ENCODE results near the gene PHF2. TPM values are rescaled to one million over a fixed set of nuclear protein-coding genes. Genes with fewer than 3 reads are reported as not detected.

Gene PHF2
- total RNA-seq, 2 experiments from 2014 or later: 20.6 to 23.7 TPM

DNA sequence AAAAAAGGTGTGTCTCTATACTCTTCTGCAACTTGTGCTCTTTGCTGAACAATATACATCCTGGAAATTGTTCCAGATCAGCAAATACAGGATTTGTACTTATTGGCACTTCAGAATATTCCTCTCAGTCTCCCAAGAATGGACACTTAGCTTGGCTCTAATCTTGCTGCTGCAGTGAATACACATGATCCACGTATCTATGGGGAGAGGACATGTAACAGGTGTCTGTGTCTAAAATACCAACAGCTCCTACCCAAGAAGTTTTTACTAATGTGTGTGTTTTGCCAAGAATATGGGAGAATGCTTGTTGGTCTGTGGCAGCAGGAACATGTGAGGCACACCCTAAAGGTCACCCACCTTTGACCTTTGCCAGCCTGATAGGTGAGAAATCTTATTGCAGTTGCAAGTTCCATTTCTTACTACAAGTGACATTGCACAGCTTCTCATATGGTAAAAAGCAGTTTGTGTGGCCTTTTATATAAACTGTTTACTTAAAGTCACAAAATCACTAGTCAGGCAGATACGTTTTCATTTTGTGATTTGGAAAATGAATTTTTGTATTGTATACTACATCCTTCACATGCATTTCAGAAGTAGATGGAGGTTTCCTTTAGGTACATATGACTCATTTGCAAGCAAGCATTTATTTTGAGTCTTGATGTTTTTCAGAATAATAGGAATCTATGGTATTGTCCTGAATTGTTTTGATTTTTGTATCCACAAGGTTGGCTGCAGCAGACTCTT lies 35.8 kb downstream of the PHF2 start:
- Histone ChIP-seq H3K4me2 (ENCODE audit: low read length) (no peak overlapping the region), H2AFZ (ENCODE audit: low read length) (no peak overlapping the region), H3K4me1 (ENCODE audit: insufficient read depth, low read length, poor library complexity, severe bottlenecking) (peaks cover 5% of the 10 kb centered on the region), H3K9me2 (ENCODE audit: insufficient read depth, low read length) (no peaks in the 10 kb centered on the region), H3K4me3 (ENCODE audit: low read depth, low read length, poor library complexity, severe bottlenecking) (no peak overlapping the region), H3K27ac (ENCODE audit: low read depth, low read length, poor library complexity, severe bottlenecking) (no peak overlapping the region), H4K20me1 (ENCODE audit: insufficient read depth, low read length) (no peaks in the 10 kb centered on the region), H3K79me2 (ENCODE audit: insufficient read depth, low read depth, low read length) (no peaks in the 10 kb centered on the region), H3K9me3 (ENCODE audit: low read length) (peaks cover 15% of the 10 kb centered on the region; the same call in 1 of the 2 replicates), H3K36me3 (ENCODE audit: insufficient read depth, low read length) (no peaks in the 10 kb centered on the region)
- ChIA-PET POLR2A (no interaction called here), CTCF (ENCODE audit: unreplicated experiment) (no interaction called here)
- TF ChIP-seq EZH2phosphoT487 (IDR thresholded peaks at IDR 0.05; ENCODE audit: borderline replicate concordance, low read depth, low read length): no peak
- TF ChIP-seq, protein P1, sequence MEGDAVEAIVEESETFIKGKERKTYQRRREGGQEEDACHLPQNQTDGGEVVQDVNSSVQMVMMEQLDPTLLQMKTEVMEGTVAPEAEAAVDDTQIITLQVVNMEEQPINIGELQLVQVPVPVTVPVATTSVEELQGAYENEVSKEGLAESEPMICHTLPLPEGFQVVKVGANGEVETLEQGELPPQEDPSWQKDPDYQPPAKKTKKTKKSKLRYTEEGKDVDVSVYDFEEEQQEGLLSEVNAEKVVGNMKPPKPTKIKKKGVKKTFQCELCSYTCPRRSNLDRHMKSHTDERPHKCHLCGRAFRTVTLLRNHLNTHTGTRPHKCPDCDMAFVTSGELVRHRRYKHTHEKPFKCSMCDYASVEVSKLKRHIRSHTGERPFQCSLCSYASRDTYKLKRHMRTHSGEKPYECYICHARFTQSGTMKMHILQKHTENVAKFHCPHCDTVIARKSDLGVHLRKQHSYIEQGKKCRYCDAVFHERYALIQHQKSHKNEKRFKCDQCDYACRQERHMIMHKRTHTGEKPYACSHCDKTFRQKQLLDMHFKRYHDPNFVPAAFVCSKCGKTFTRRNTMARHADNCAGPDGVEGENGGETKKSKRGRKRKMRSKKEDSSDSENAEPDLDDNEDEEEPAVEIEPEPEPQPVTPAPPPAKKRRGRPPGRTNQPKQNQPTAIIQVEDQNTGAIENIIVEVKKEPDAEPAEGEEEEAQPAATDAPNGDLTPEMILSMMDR (conservative IDR thresholded peaks at IDR 0.05; ENCODE audit: low read length): no peak
- intact Hi-C loops (cut with micrococcal nuclease; ENCODE audit: unreplicated experiment): no loop called here
- no TSS peak for BruUV-seq (replicated peaks)
- DNase-seq (ENCODE audit: low spot score): no peak

DNA sequence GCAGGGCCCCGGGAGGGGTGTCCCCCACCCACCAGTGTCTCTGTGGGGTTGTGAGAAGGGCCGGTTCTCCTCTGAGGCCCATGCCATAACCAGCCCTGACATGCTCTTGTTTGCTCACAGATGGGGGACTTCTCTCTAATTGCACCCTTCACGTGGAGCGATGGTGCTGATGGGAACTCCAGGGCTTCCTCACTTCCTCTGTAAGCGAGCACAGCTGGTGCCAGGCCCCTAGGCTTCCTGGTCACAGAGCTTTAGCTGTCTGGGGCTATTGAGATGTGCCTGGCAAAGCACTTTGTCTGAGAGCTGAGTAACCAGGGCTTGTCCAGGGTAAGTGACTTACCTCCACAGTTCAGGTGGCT lies 36.4 kb downstream of the PHF2 start:
- DNase-seq (ENCODE audit: low spot score): peak; percentile 25
- no TSS peak for BruUV-seq (replicated peaks)
- Histone ChIP-seq H3K4me3 (ENCODE audit: low read depth, low read length, poor library complexity, severe bottlenecking) (no peak overlapping the region), H3K27ac (ENCODE audit: low read depth, low read length, poor library complexity, severe bottlenecking) (no peak overlapping the region), H3K9me3 (ENCODE audit: low read length) (peaks cover 15% of the 10 kb centered on the region; the same call in 1 of the 2 replicates), H3K79me2 (ENCODE audit: insufficient read depth, low read depth, low read length) (no peaks in the 10 kb centered on the region), H3K36me3 (ENCODE audit: insufficient read depth, low read length) (no peaks in the 10 kb centered on the region), H3K4me2 (ENCODE audit: low read length) (no peak overlapping the region), H4K20me1 (ENCODE audit: insufficient read depth, low read length) (no peaks in the 10 kb centered on the region), H3K9me2 (ENCODE audit: insufficient read depth, low read length) (no peaks in the 10 kb centered on the region), H2AFZ (ENCODE audit: low read length) (no peak overlapping the region), H3K4me1 (ENCODE audit: insufficient read depth, low read length, poor library complexity, severe bottlenecking) (peaks cover 5% of the 10 kb centered on the region)
- ChIA-PET CTCF (ENCODE audit: unreplicated experiment) (no interaction called here), POLR2A (no interaction called here)
- intact Hi-C loops (cut with micrococcal nuclease; ENCODE audit: unreplicated experiment): no loop called here
- TF ChIP-seq EZH2phosphoT487 (IDR thresholded peaks at IDR 0.05; ENCODE audit: borderline replicate concordance, low read depth, low read length): no peak
- TF ChIP-seq, protein P1 (conservative IDR thresholded peaks at IDR 0.05; ENCODE audit: low read length): no peak

DNA sequence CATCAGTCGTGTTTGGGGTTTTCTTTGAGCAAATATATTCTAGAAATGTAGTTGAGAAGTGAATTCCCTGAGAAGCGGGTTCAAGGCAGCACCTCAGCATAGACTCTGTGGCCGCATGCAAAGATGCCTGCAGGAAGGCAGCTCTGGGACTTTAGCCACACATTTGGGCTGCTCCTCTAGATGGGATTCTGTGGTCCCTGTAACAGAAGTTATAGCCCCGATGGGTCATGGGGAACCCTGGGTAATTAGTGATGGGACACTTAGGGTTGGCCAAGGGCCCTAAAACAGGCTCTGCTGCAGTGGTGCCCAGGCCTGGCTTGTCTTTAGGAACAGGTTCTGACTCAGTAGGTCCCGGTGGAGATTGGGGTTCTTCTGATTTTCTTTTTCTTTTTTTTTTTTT lies 36.8 kb downstream of the PHF2 start:
- no peak overlapping the region for H2AFZ ChIP-seq (ENCODE audit: low read length)
- POLR2A ChIA-PET: no interaction called here
- intact Hi-C loops (cut with micrococcal nuclease; ENCODE audit: unreplicated experiment): no loop called here
- CTCF ChIA-PET (ENCODE audit: unreplicated experiment): no interaction called here
- H3K27ac ChIP-seq (ENCODE audit: low read depth, low read length, poor library complexity, severe bottlenecking): no peak overlapping the region
- TF ChIP-seq EZH2phosphoT487 (IDR thresholded peaks at IDR 0.05; ENCODE audit: borderline replicate concordance, low read depth, low read length): no peak
- TF ChIP-seq, protein P1 (conservative IDR thresholded peaks at IDR 0.05; ENCODE audit: low read length): no peak
- H3K36me3 ChIP-seq (ENCODE audit: insufficient read depth, low read length): no peaks in the 10 kb centered on the region
- no peak overlapping the region for H3K4me2 ChIP-seq (ENCODE audit: low read length)
- H3K4me3 ChIP-seq (ENCODE audit: low read depth, low read length, poor library complexity, severe bottlenecking): no peak overlapping the region
- H4K20me1 ChIP-seq (ENCODE audit: insufficient read depth, low read length): no peaks in the 10 kb centered on the region
- no peaks in the 10 kb centered on the region for H3K9me2 ChIP-seq (ENCODE audit: insufficient read depth, low read length)
- H3K79me2 ChIP-seq (ENCODE audit: insufficient read depth, low read depth, low read length): no peaks in the 10 kb centered on the region
- no peak for DNase-seq (ENCODE audit: low spot score)
- BruUV-seq (replicated peaks): no TSS peak
- peaks cover 15% of the 10 kb centered on the region; the same call in 1 of the 2 replicates for H3K9me3 ChIP-seq (ENCODE audit: low read length)
- H3K4me1 ChIP-seq (ENCODE audit: insufficient read depth, low read length, poor library complexity, severe bottlenecking): peaks cover 5% of the 10 kb centered on the region
